A204.1 (cell line): ENCODE data around the gene MCM8.

Source experiments
- FAIRE-seq: peaks from 2 replicates; lab custom pipeline; 2012; peaks lifted over from hg19 to GRCh38; lab: Jason Lieb, UNC

Gene MCM8

GRCh38 chr20:6045566-6045965, 95.1 kb downstream of the MCM8 start:
- no peak for FAIRE-seq

DNA sequence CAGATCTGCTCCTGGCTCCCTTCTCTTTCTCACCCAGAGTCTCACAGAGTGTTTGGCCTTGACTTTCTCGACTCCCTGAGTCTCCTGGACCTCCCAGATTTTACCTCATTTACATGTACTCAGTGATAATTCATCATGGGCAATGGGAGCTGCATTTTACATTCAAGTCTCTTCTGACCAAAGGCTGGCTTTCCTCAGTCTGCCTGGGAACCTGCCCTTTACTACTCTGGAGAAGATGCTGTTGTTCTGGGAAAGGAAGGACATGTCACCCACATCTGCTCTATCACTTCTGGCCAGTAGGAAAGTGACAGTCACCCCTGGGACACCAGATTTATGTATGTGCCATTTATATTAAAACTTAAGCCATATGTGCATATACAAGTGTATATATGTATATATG, 96.0 kb downstream of the MCM8 start:
- no peak for FAIRE-seq

- FAIRE-seq = no peak
Measured at GRCh38 chr20:6048391-6048790, 97.9 kb downstream of the MCM8 start.
